Upper lobe of left lung (tissue), 4 donors: ENCODE results near the gene EEPD1.

Experiments
- EP300 ChIP-seq, 4 donors: sonication (generic); formaldehyde crosslinking; IDR thresholded peaks; one replicate each; pipeline ENCODE4 v1.5.1; 2017; ENCODE audit warnings: antibody characterized with exemption in 4 of 4, control low read depth in 2 of 4
- POLR2A ChIP-seq, 4 donors: fragments of 450-650 bp; IDR thresholded peaks; one replicate each; pipeline ENCODE4 v1.5.1; 2016 to 2017; ENCODE audit warnings: antibody characterized with exemption in 4 of 4, mild to moderate bottlenecking in 2 of 4
- POLR2AphosphoS5 ChIP-seq, 2 donors: sonication (generic); formaldehyde crosslinking; IDR thresholded peaks; one replicate each; pipeline ENCODE4 v1.5.1; 2017; ENCODE audit warnings: antibody characterized with exemption in 2 of 2
- TF ChIP-seq, protein P1 (sequence below), 6 experiments: fragments of 450-650 bp in 4 of 6; fragments of 200-600 bp in 2 of 6; sonication (generic) in 2 of 6; IDR thresholded peaks; one replicate each; pipeline ENCODE4 v1.5.1; 2016 to 2019; ENCODE audit warnings: antibody characterized with exemption in 6 of 6

- TF ChIP-seq, protein P1, sequence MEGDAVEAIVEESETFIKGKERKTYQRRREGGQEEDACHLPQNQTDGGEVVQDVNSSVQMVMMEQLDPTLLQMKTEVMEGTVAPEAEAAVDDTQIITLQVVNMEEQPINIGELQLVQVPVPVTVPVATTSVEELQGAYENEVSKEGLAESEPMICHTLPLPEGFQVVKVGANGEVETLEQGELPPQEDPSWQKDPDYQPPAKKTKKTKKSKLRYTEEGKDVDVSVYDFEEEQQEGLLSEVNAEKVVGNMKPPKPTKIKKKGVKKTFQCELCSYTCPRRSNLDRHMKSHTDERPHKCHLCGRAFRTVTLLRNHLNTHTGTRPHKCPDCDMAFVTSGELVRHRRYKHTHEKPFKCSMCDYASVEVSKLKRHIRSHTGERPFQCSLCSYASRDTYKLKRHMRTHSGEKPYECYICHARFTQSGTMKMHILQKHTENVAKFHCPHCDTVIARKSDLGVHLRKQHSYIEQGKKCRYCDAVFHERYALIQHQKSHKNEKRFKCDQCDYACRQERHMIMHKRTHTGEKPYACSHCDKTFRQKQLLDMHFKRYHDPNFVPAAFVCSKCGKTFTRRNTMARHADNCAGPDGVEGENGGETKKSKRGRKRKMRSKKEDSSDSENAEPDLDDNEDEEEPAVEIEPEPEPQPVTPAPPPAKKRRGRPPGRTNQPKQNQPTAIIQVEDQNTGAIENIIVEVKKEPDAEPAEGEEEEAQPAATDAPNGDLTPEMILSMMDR (IDR thresholded peaks at IDR 0.05), result no peak
- TF ChIP-seq POLR2AphosphoS5 (IDR thresholded peaks at IDR 0.05), result no peak
- TF ChIP-seq EP300 (IDR thresholded peaks at IDR 0.05), result no peak
- TF ChIP-seq POLR2A (IDR thresholded peaks at IDR 0.05), result no peak
Measured at GRCh38 chr7:36171503-36171902, 18.4 kb downstream of the EEPD1 start.
